ENCODE results near the gene OR6J1. TPM values are rescaled to one million over a fixed set of nuclear protein-coding genes. Genes with fewer than 3 reads are reported as not detected.
A peak's percentile ranks its signal among the peaks of the same experiment; 100 is the strongest.

The OR6J1 gene
- total and polyA plus RNA-seq, 2 of the 13 experiments (the other 11 are each of a cell fraction or from before 2014, with no cell fraction given), result not detected

GRCh38 chr14:22598099-22598895 is 45.9 kb downstream of the OR6J1 start, which contains the start of gene ABHD4:
TSS of gene ABHD4 (plus strand) at chr14:22598300. CDS start at chr14:22598307, 7 bp downstream.
- Histone ChIP-seq H3K4me2 (ENCODE audit: low read depth, low read length) (peak within 1 kb of the TSS; percentile 94), H3K4me3 (replicated peaks in 1 of 3; ENCODE audit: insufficient read depth in 1 of 3, low read depth in 2 of 3, low read length in 3 of 3) (peak within 1 kb of the TSS; percentile 76 to 94 (median 82)), H3K9ac (ENCODE audit: insufficient read depth, low read depth, low read length) (peak within 1 kb of the TSS; percentile 78), H3K4me1 (ENCODE audit: insufficient read depth, low read length) (peaks cover 34% of the 10 kb centered on the region), H3K9me3 (ENCODE audit: low read length) (no peaks in the 10 kb centered on the region), H3K27ac (ENCODE audit: extremely low read length, insufficient read depth, low read length) (peak within 1 kb of the TSS; percentile 73), H3K36me3 (replicated peaks in 1 of 2; ENCODE audit: control insufficient read depth in 1 of 2, insufficient read depth in 2 of 2, low read length in 2 of 2) (peaks cover 7 to 19% of the 10 kb centered on the region in 2 experiments), H3K27me3 (ENCODE audit: control insufficient read depth in 1 of 2, insufficient read depth in 2 of 2, low read length in 2 of 2) (peaks cover 0 to 13% of the 10 kb centered on the region in 2 experiments; a peak in 2 of 5 replicates), H4K20me1 (ENCODE audit: insufficient read depth, low read length) (no peaks in the 10 kb centered on the region), H2AFZ (ENCODE audit: low read length) (peak within 1 kb of the TSS; percentile 94), H3K79me2 (ENCODE audit: insufficient read depth, low read length) (peaks cover 11% of the 10 kb centered on the region)
- TSS peak; percentile 58 for BruUV-seq (replicated peaks)
- CTCF ChIA-PET (ENCODE audit: low intra/inter-chr PET ratio, low total read pairs), result interaction anchor here (1.5 to 1.9 kb wide), 4 partner anchors 9 to 54 kb away, joined by 3 to 8 read pairs (median 5); no protein-coding TSS in a partner anchor
- intact Hi-C loops (cut with micrococcal nuclease; ENCODE audit: unreplicated experiment) (loop anchor here (1.0 to 5.0 kb wide), 4 partner anchors 9 to 409 kb away; partner anchors contain the start of genes DAD1 and OR6J1), in situ Hi-C loops (cut with HindIII; ENCODE audit: extremely low pct_ligation_motif_present, low pct_unique_long_range_greater_than_20kb) (loop anchor here (25.0 kb wide), 1 partner anchor 1514 kb away; the partner anchor contains the start of genes DCAF11 and NRL)
- peak; percentile 95 for ATAC-seq
- POLR2A ChIA-PET, result interaction anchor here (0.6 to 4.9 kb wide), 21 partner anchors 8 to 409 kb away, joined by 3 to 139 read pairs (median 5); partner anchors contain the start of genes DAD1 and OXA1L
- under 1% methylated on average over 49 of the region's 49 CpGs for WGBS (ENCODE audit: low lambda C conversion rate)
- peak; percentile 79 for DNase-seq (ENCODE audit: low spot score)
- FAIRE-seq, result peak; percentile 48
- peak; percentile 91; the same call in 1 of the 2 replicates for TF ChIP-seq ZNF468 (CRISPR knock-in tag; IDR thresholded peaks at IDR 0.05)
- TF ChIP-seq ISL2 (CRISPR knock-in tag; IDR thresholded peaks at IDR 0.05), result no peak; the same call in 1 of the 2 replicates
- TF ChIP-seq ZNF501 (CRISPR knock-in tag; IDR thresholded peaks at IDR 0.05), result peak; percentile 98
- TF ChIP-seq ZNF234 (CRISPR knock-in tag; conservative IDR thresholded peaks at IDR 0.05), result no peak
- TF ChIP-seq FOXC1 (CRISPR knock-in tag; IDR thresholded peaks at IDR 0.05; ENCODE audit: borderline replicate concordance), result peak; percentile 90
- 0 out of 2 replicates have a peak, but pooled peaks have one; percentile 78 for TF ChIP-seq ZNF101 (CRISPR knock-in tag; IDR thresholded peaks at IDR 0.05; ENCODE audit: borderline replicate concordance, low read depth)
- TF ChIP-seq ZNF589 (CRISPR knock-in tag; conservative IDR thresholded peaks at IDR 0.05), result peak; percentile 53
- peak; percentile 85 for TF ChIP-seq ZNF772 (CRISPR knock-in tag; IDR thresholded peaks at IDR 0.05)
- no peak for TF ChIP-seq GRHL1 (CRISPR knock-in tag; conservative IDR thresholded peaks at IDR 0.05)
- TF ChIP-seq, protein P1, sequence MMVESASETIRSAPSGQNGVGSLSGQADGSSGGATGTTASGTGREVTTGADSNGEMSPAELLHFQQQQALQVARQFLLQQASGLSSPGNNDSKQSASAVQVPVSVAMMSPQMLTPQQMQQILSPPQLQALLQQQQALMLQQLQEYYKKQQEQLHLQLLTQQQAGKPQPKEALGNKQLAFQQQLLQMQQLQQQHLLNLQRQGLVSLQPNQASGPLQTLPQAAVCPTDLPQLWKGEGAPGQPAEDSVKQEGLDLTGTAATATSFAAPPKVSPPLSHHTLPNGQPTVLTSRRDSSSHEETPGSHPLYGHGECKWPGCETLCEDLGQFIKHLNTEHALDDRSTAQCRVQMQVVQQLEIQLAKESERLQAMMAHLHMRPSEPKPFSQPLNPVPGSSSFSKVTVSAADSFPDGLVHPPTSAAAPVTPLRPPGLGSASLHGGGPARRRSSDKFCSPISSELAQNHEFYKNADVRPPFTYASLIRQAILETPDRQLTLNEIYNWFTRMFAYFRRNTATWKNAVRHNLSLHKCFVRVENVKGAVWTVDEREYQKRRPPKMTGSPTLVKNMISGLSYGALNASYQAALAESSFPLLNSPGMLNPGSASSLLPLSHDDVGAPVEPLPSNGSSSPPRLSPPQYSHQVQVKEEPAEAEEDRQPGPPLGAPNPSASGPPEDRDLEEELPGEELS (CRISPR knock-in tag; IDR thresholded peaks at IDR 0.05), result peak; percentile 54
- TF ChIP-seq, protein P2, sequence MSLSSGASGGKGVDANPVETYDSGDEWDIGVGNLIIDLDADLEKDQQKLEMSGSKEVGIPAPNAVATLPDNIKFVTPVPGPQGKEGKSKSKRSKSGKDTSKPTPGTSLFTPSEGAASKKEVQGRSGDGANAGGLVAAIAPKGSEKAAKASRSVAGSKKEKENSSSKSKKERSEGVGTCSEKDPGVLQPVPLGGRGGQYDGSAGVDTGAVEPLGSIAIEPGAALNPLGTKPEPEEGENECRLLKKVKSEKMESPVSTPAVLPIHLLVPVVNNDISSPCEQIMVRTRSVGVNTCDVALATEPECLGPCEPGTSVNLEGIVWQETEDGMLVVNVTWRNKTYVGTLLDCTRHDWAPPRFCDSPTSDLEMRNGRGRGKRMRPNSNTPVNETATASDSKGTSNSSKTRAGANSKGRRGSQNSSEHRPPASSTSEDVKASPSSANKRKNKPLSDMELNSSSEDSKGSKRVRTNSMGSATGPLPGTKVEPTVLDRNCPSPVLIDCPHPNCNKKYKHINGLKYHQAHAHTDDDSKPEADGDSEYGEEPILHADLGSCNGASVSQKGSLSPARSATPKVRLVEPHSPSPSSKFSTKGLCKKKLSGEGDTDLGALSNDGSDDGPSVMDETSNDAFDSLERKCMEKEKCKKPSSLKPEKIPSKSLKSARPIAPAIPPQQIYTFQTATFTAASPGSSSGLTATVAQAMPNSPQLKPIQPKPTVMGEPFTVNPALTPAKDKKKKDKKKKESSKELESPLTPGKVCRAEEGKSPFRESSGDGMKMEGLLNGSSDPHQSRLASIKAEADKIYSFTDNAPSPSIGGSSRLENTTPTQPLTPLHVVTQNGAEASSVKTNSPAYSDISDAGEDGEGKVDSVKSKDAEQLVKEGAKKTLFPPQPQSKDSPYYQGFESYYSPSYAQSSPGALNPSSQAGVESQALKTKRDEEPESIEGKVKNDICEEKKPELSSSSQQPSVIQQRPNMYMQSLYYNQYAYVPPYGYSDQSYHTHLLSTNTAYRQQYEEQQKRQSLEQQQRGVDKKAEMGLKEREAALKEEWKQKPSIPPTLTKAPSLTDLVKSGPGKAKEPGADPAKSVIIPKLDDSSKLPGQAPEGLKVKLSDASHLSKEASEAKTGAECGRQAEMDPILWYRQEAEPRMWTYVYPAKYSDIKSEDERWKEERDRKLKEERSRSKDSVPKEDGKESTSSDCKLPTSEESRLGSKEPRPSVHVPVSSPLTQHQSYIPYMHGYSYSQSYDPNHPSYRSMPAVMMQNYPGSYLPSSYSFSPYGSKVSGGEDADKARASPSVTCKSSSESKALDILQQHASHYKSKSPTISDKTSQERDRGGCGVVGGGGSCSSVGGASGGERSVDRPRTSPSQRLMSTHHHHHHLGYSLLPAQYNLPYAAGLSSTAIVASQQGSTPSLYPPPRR (CRISPR knock-in tag; IDR thresholded peaks at IDR 0.05; ENCODE audit: borderline replicate concordance), result peak; percentile 33; the same call in 1 of the 2 replicates
- TF ChIP-seq ZNF781 (CRISPR knock-in tag; IDR thresholded peaks at IDR 0.05; ENCODE audit: borderline replicate concordance, not compliant biosample characterization), result peak; percentile 63
- TF ChIP-seq ATF7-NPFF (CRISPR knock-in tag; IDR thresholded peaks at IDR 0.05; ENCODE audit: low read depth), result peak; percentile 68
